ENCODE data around the gene MDM2. TPM values are rescaled to one million over a fixed set of nuclear protein-coding genes. Genes with fewer than 3 reads are reported as not detected.

Gene MDM2
- total and polyA plus RNA-seq, 2 of the 8 experiments (the other 6 are each of a cell fraction or from before 2014, with no cell fraction given) = 15.1 to 115 TPM

- Histone ChIP-seq H3K4me2 (ENCODE audit: insufficient read depth in 1 of 2, low read depth in 2 of 2, low read length in 2 of 2) (no peak overlapping the region), H3K56ac (replicated peaks; ENCODE audit: insufficient read length, low read depth, low read length) (no peak overlapping the region), H3K4me3 (ENCODE audit: extremely low read depth in 1 of 4, insufficient read depth in 2 of 4, low read depth in 3 of 4, low read length in 4 of 4) (no peak overlapping the region), H4K91ac (replicated peaks; ENCODE audit: insufficient read length, low read length) (no peak overlapping the region), H4K5ac (ENCODE audit: insufficient read length, low read depth, low read length) (no peak overlapping the region), H2BK15ac (ENCODE audit: low read length) (no peak overlapping the region), H4K20me1 (replicated peaks in 1 of 2; ENCODE audit: control insufficient read depth in 1 of 2, insufficient read depth in 2 of 2, low read length in 2 of 2) (no peaks in the 10 kb centered on the region), H3K79me1 (ENCODE audit: low read depth, low read length) (no peaks in the 10 kb centered on the region), H4K8ac (ENCODE audit: extremely low read depth, insufficient read depth, low read length) (no peak overlapping the region), H2BK12ac (ENCODE audit: low read depth, low read length) (no peak overlapping the region), H3K14ac (ENCODE audit: insufficient read length) (no peak overlapping the region), H2AFZ (ENCODE audit: low read length) (no peak overlapping the region), H3K4ac (replicated peaks; ENCODE audit: insufficient read length, low read depth, low read length) (no peak overlapping the region), H3K79me2 (ENCODE audit: control insufficient read depth in 1 of 2, insufficient read depth in 2 of 2, low read length in 2 of 2) (no peaks in the 10 kb centered on the region), H2AK5ac (ENCODE audit: low read depth, low read length) (no peak overlapping the region), H2BK20ac (ENCODE audit: low read length) (no peak overlapping the region), H3K9ac (replicated peaks in 1 of 4; ENCODE audit: extremely low read depth in 1 of 4, low read depth in 3 of 4, low read length in 3 of 4) (no peak overlapping the region), H3K18ac (ENCODE audit: extremely low read depth, low read length) (no peak overlapping the region), H3K36me3 (ENCODE audit: control insufficient read depth in 2 of 4, insufficient read depth in 4 of 4, low read length in 3 of 4) (no peaks in the 10 kb centered on the region), H2BK5ac (ENCODE audit: low read depth, low read length) (no peak overlapping the region), H2BK120ac (replicated peaks; ENCODE audit: low read depth, low read length) (no peak overlapping the region), H3K23ac (ENCODE audit: insufficient read length) (no peak overlapping the region), H3K27ac (ENCODE audit: low read depth, low read length) (no peak overlapping the region), H3K27me3 (replicated peaks in 1 of 4; ENCODE audit: control insufficient read depth in 3 of 4, extremely low read depth in 1 of 4, insufficient read depth in 3 of 4, low read length in 3 of 4) (no peaks in the 10 kb centered on the region), H3K9me3 (ENCODE audit: insufficient read depth in 2 of 2, low read depth in 1 of 2, low read length in 1 of 2) (no peaks in the 10 kb centered on the region), H3K23me2 (ENCODE audit: low read depth, low read length) (no peaks in the 10 kb centered on the region), H3K4me1 (replicated peaks in 1 of 4; ENCODE audit: control insufficient read depth in 3 of 4, insufficient read depth in 4 of 4, low read length in 3 of 4) (no peaks in the 10 kb centered on the region)
- DNase-seq (ENCODE audit: low read depth in 1 of 2, low spot score in 2 of 2) (no peak), FAIRE-seq (no peak)
- ChIA-PET POLR2A (ENCODE audit: partially characterized antibody) (no interaction called here), CTCF (ENCODE audit: partially characterized antibody) (interaction anchor here (1.6 kb wide), 1 partner anchor 8 kb away, joined by 5 read pairs; no protein-coding TSS in a partner anchor)
- WGBS, 2 experiments (ENCODE audit: extremely low coverage in 1 of 2, insufficient coverage in 1 of 2, insufficient read length in 1 of 2, insufficient replicate concordance in 2 of 2, low coverage in 1 of 2, low lambda C conversion rate in 2 of 2, missing lambda C conversion rate in 1 of 2) = 89% methylated on average over 1 of the region's 1 CpG; no CpG with 5 or more reads in 1 of the 2 experiments
- TF ChIP-seq EZH2 (IDR thresholded peaks at IDR 0.05; ENCODE audit: low read depth, low read length, severe bottlenecking) (no peak), SIN3A (conservative IDR thresholded peaks at IDR 0.05 in 1 of 2, IDR thresholded peaks at IDR 0.05 in 1 of 2; ENCODE audit: low read depth in 1 of 2, low read length in 2 of 2) (no peak), CEBPB (IDR thresholded peaks at IDR 0.05; ENCODE audit: low read depth, low read length) (no peak), CBX8 (IDR thresholded peaks at IDR 0.05; ENCODE audit: borderline replicate concordance, low read depth, low read length) (no peak), POU5F1 (IDR thresholded peaks at IDR 0.05; ENCODE audit: low read depth, low read length) (no peak), TCF12 (IDR thresholded peaks at IDR 0.05; ENCODE audit: low read depth, low read length) (no peak), NRF1 (IDR thresholded peaks at IDR 0.05; ENCODE audit: low read depth, low read length) (no peak), TEAD4 (IDR thresholded peaks at IDR 0.05; ENCODE audit: low read depth, low read length) (no peak), POLR2A (IDR thresholded peaks at IDR 0.05; ENCODE audit: control extremely low read depth in 1 of 2, low read depth in 2 of 2, low read length in 2 of 2) (no peak), MAFK (IDR thresholded peaks at IDR 0.05; ENCODE audit: low read depth, low read length) (no peak)
Measured at GRCh38 chr12:68887641-68888040, 79.7 kb downstream of the MDM2 start.

Measured in H1 (cell line).